ENCODE measurements around the gene TWIST2.

The TWIST2 gene

DNA sequence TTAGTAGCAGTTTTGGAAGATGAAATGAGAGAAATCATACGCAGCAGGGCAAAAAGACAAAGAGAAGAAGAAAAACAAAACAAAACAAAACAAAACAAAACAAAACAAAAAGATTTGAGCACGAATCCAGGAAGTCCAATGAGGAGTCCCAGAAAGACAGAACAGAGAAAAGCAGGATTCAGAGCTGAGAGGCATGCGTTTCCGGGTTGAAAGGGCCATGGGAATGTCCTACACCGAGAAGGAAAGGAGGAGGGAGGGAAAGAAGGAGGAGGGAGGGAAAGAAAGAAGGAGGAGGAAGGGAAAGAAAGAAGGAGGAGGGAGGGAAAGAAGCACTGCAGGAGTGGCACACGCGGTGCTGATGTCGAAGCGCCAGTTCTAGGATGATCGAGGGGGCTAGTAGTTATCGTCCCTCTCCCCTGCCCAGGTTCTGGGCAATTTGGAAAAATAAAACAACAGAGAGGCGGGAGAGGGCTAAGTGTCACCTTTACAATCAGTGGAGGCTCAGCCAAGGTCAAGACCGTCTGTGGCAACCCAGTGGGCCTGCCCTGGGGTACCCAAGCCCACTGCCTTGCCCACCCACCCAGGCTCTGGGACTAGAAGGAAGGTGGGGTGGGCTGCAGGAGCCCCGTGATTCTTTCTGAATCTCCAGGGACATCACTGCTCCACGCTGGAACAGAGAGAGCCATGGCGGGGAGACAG is 68.4 kb downstream of the TWIST2 start:
- no peak for DNase-seq (ENCODE audit: low read depth in 1 of 2, low spot score in 1 of 2)

DNA sequence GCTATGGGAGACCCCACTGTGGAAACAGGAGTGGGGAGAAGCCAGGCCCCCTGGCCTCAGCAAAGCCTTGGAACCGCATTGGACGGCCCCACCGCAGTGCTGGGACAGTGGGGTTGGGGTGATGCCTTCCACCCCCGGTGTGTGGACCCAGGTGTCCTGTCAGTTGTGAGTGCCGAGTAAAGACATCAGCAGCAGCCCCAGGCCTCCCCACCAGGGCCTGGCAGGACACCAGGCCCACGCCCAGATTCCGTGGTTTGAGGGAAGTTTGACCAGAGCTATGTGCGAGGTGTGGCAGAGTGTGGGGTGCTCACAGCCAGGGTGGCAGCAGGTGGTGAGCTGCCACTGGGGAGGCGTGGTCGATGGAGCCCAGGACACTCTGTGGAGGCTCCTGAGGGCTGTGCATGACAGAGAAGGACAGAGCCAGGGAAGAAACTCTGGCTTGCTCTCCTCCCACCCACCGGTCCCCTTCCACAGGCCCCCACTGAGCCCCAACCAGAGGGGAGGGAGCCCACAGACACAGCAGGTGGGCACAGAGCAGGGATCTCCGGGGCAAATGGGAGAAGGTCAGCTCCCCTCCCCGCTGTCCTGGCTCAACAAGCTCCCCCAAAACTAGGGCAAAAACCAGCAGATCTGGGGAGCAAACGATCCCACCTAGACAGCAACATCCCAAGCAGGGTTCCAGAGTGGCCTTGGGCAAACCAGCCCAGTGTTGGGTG is 69.1 kb downstream of the TWIST2 start:
- DNase-seq (ENCODE audit: low read depth in 1 of 2, low spot score in 1 of 2) = no peak

DNA sequence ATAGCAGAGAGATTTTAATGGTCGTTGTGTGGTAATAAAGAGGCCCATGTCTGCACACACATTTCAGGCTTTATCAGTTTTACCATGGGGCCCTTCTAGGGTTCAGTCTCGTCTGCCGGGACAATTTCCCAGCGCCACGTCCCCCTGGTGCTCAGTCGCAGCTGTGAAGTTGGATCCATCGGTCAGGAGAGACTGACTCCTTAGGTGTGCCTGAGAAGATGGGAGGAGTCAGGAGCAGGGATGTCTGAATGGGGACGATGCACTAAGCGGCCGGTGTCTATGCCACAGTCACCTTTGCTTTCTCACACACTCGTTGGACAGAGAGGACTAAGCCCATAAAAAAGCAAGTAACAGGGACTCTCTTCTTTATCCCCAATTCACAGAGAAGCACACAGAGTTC is 71.4 kb downstream of the TWIST2 start:
- no peak for DNase-seq (ENCODE audit: low read depth in 1 of 2, low spot score in 1 of 2)

DNA sequence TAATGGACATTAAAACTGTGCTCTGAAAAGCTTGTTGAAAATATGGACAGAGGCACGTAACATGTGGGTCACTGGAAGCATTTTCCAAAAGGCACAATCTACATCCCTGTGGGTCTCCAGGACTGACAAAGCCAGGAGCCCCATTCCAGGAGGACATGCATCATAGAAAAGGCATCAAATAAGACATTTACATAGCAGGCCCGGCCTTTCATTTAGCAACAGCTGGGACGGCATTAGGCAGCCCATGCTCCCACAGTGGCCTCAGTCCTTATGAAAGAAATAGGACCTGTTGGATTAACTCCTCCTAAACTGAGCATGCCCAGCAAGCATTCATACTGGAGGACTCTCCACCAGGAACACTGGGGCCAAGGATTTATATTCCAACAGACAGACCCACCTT is 72.2 kb downstream of the TWIST2 start:
- DNase-seq (ENCODE audit: low read depth in 1 of 2, low spot score in 1 of 2) = no peak

DNA sequence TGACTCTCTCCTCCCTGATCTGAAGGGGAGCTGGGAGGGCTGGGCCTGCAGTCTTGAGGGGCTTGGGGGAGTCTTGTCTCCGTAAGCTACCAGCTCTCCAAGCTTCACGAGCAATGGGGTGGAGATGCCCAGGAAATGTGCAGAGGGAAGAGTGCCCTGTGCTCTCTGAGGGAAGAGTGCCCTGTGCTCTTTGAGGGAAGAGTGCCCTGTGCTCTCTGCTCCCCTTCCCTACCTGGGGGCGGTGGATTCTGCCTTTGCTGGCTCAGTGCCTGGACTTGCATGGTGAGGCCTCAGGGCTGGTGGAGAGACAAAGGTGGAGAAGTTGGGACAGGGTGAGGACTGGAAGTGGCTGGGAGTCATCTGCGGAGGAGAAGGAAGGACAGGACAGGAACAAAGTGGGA is 72.7 kb downstream of the TWIST2 start:
- DNase-seq (ENCODE audit: low read depth in 1 of 2, low spot score in 1 of 2) = no peak

DNA sequence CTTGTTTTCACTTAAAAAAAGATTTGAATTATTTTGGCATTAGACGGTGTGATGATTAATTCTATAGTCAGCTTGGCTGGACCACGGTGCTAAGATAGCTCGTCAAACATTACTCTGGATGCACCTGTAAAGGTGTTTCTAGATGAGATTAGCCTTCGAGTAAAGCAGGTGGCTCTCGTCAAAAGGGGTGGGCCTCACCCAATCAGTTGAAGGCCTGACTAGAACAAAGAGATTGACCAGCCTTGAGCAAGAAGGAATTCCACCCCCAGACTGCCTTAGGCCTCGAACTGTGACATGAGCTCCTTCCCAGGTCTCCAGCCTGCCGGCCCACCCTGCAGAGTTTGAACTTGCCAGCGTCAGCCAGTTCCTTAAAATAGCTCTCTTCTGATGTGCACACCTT is 73.4 kb downstream of the TWIST2 start:
- no peak for DNase-seq (ENCODE audit: low read depth in 1 of 2, low spot score in 1 of 2)

DNA sequence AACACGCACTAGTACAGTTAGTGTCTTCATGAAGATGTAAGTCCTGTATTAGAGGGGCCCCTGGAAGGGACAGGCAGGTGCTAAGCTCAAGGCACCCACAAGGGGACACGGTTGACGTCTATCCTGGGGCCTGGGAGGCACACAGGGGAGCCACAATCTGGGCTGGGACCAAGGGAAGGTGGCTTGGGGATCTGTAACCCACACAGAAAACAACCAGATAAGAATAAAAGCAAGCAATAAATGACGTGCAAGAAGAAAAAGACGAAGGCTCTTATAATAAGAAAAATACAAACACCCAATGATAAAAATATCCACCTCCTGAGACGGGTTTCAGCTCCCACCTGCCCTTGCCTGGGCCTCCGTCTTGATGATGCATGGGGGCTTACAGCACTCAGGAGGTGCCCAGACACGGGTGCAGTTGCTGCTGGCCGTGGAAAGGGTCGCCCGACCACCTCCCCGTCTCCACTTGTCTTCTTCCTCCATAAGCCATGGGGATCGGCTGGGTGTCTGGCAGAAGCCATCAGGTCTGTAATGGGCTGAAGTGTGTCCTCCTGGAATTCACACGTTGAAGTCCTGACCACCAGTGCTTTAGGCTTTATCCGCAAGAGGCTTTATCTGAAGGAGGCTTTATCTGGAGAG is 73.9 kb downstream of the TWIST2 start:
- DNase-seq (ENCODE audit: low read depth in 1 of 2, low spot score in 1 of 2) = no peak

DNA sequence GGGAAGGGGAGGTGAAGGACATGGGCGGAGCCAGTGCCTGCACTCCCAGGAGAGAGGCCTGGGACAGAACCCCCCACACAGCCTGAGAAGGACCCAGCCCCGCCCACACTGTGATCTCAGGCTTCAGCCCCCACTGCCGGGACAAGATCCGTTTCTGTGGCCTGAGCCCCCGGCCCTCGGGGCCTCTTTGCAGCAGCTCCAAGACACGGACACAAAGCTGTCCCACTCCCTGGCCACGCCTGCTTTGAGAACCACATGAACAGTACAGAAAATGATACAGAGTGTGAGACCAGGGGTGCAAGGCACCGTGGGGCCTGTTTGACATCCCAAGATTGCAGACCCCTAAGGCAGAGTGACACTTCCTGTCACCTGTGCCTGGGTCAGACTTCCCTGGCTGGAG is 74.5 kb downstream of the TWIST2 start:
- no peak for DNase-seq (ENCODE audit: low read depth in 1 of 2, low spot score in 1 of 2)

DNA sequence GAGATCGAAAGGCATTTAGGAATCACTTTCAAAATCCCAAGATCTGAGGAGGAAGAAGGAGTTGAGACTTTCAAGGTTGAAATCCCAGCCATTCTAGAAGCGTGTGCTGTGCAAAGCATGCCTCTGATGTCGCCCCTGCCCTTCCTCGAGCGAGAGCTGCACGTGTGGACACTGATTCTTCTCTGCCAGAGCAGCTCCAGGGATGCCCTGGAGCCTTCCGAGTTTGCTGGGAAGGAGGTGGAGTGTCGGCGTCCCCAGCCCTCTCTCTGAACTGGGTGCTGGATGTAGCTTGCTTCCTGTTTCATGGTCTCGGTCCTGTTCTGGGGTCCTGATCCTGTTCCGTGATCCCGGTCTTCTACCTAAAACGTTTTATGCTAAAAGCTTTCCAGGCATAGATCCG is 76.1 kb downstream of the TWIST2 start:
- DNase-seq (ENCODE audit: low read depth in 1 of 2, low spot score in 1 of 2) = no peak

DNA sequence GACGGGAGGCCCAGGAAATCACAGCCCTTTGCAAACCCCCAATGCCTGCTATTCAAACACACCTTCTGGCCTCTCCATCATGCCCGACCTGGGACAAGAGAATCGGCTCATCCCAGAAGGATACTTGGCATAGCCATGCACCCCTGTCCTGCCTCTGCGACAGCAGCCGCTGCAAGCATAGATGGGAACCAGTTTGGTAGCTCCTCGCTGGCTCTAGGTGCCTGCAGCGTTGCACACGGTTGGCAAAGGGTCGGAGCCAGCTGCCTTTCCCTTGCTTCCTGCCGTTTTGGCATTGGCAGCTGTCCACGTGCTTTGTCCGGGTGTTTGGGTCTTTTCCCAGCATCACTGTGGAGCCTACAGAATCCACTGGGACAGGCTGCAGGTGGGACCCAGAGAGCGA is 76.9 kb downstream of the TWIST2 start:
- DNase-seq (ENCODE audit: low read depth in 1 of 2, low spot score in 1 of 2) = no peak

DNA sequence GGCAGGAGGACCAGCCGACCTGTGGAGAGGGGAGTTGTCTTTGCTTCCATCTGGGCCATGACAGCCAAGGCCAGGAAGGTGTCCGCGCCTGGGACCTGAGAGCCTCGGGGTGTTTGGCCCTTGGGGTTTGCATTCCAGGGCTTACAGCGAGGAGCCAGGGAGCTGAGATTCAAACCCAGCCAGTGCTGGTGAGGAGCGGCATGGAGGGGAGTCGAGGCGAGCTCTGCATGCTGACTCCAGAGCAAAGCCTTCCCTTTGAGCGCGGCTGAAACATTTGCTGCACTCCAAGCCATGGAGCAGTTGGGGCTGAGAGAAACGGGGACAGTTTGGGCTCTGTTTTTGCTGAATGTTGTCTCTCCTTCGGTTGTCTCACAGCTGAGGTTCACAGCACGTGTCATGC is 77.4 kb downstream of the TWIST2 start:
- DNase-seq (ENCODE audit: low read depth in 1 of 2, low spot score in 1 of 2) = no peak

DNA sequence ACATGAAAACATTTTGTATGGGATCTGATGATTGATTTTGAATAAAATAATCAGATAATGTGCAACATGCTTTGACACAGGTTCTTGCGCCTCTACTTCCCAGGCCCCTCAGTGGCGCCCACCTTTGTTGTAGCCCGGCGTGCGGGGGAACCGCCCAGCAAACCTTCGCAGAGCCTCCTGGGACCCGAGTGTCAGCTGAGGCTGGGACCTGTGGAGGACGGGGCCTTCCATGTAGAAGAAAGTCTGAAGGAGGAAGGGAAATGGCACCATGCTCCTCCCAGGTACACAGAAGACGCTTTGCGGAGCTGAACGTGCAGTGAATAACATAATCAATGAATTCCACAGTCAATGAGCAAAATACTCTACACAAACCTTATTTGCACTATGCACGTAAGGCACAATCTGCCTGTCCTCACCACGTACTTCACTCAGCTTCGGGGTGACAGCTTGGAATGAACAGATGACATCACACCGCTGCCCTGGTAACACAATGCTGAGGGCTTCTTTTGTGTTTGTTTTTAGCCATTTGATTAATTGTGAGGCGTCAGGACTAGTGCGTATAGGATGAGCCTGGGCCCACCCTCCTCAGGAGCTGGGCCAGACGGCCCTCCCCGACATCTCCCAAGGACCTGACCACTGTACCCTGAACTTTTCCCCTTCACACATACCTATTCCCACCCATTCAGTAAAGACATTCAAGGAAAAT is 78.1 kb downstream of the TWIST2 start:
- no peak for DNase-seq (ENCODE audit: low read depth in 1 of 2, low spot score in 1 of 2)

DNA sequence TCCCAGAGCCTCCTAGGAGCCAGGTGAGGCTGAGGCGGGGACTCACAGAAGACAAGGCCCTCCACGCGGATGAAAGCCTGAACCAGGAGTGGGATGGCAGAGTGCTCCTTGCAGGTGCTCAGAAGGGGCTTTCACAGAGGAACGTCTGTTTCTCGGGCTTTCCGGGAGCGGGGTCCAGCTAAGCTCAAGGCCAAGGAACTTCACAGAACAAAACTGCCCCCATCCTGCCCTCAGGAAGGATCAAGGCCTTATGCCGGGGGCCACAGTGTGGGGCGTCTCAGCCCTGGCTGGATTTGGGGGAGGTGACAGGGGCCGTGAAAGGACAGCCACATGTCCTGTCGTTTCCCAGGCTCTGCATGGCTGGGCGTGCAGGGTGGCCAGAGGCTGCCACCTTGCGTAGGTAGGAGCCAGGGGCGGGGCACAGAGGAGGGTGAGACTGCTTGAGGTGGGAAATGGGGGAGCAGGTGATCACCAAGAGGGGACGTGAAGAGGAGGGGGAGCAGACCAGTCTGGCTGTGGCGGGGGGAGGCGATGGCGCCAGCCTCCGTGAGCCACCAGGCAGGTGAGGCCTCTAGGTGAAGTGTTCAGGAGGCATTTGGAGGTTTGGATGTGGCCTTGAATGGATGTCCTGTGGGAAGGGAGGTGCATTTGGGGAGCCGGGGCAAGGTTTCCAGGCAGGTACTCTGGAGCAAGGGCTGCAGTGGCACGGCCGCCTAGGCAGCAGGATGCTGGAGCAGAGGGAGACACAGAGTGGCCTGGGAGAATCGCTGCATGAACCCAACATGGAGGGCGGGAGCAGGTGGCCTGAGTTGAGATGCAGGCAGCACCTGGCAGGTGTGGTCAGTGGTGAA is 79.1 kb downstream of the TWIST2 start:
- no peak for DNase-seq (ENCODE audit: low read depth in 1 of 2, low spot score in 1 of 2)

DNA sequence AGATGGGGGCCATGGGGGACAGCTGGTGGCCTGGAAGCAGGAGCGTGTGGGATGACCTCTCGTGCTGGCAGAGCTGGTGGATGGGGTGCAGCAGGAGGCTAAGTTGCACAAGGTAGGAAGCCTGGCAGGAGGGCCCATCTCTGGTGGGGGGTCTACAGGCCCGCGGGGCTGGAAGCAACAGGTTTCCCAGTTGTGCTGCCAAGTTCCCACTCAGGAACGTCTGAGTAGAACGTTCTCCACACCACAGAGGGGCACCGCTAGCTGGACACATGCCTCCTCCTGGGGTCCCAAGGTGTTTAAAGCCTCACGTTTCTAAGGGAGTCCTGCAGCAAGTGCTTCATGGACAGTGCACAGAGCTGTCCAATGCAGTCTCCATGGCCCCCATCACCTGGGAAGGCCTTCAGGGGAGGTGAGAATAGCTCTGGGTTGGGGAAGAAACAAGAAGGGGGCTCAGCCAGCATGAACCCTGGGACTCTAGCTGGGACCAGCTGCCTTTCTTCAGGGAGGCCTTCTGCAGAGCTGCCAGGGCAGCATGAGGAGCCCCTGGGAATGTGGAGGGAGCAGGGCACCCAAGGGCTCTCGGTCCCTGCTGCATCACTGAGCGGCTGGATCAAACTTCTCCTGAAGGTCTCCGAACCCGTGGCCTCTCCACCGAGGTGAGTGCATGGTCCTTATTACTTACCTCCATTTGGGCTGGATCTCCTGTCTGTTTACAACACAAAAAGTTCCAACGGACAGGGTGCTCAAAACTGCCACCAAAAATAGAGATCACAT is 80.0 kb downstream of the TWIST2 start:
- DNase-seq (ENCODE audit: low read depth in 1 of 2, low spot score in 1 of 2) = no peak

DNA sequence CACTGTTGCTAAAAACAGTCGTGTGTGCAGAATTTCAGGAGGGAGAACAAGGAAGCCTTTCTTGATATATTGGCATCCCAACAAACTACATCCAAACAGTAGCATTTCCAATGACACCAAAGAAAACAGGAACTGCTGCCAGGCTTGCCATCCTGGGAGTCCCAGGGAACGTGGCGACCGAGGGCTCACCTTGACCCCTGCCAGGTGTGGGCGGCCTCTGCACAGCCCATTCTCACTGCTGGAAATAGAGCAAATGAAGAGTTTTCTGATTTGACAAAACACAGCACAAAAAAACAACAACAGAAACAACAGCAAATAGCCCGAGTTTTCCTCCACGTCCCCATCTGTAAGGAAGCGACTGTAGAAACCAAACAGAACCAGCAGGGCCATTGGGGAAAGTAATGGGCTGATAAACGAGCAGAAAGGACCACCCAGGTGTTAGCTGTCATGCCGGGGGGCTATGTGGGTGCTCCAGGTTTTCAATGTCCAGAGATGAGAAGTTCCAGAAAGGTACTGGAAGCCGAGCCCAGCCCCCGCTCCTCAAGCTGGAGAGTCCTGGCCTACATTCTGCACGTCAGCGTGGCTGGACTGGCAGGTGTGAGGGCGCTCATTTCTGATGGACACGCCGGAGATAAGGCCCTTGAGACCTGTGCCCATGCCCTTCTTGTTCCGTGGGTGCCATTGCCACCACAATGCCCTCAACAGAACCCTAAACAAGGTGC is 80.8 kb downstream of the TWIST2 start:
- no peak for DNase-seq (ENCODE audit: low read depth in 1 of 2, low spot score in 1 of 2)

DNA sequence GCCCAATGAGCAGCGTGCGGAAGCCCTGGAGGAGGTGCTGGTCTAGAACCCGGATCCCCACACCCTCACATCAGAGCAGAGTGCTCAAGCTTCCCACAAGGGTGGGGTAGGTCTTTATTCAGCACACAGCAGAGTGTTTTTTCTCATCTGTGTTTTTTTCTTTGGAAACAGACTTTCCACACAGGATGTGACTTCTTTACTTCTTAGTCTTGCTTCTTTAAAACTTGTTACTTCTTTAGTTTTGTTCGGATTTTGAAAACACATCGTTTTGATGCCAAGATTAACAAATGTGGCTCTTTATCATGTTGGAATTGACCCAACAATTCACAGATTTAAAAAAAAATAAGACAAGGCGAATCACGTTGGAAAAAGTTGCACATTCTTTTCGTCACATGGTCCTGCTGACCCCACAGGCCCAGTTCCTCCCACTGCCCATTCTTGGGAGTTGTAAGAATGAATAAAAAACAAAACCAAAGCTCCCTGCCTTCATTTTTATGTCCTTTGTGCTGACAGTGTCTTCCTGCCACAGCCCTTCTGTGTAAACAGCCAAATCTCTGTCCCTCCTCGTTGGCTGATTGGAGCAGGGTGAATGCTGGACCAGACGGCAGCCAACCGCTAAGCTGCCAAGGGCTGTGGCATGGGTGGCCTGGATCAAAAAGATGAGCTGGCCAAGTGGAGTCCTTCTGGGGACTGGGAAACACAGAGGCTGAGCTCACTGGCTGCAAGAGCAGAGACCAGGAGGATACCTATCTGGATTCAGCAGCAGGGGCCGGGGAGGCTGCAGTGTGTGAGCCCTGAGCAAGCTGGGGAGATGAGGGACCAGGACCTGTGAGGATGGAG is 81.6 kb downstream of the TWIST2 start:
- DNase-seq (ENCODE audit: low read depth in 1 of 2, low spot score in 1 of 2) = no peak

DNA sequence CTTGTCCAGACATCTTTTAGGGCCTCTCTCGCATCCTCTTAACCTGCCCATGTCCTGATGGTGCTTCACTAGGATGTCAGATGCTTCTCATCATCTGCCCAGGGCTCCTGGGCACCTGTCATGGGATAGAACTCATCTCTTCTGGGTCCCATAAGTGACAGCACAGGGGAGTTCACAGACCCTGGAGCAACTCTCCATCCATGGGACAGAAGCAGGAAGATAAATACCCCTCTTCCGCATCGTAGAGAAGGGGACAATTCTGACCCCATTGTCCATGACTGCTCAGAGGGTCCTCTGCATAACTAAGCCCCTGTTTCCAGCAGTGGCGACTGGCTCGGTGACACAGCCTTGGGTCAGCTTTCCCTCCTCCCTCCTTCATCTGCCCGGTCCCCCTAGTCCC is 82.3 kb downstream of the TWIST2 start:
- no peak for DNase-seq (ENCODE audit: low read depth in 1 of 2, low spot score in 1 of 2)

DNA sequence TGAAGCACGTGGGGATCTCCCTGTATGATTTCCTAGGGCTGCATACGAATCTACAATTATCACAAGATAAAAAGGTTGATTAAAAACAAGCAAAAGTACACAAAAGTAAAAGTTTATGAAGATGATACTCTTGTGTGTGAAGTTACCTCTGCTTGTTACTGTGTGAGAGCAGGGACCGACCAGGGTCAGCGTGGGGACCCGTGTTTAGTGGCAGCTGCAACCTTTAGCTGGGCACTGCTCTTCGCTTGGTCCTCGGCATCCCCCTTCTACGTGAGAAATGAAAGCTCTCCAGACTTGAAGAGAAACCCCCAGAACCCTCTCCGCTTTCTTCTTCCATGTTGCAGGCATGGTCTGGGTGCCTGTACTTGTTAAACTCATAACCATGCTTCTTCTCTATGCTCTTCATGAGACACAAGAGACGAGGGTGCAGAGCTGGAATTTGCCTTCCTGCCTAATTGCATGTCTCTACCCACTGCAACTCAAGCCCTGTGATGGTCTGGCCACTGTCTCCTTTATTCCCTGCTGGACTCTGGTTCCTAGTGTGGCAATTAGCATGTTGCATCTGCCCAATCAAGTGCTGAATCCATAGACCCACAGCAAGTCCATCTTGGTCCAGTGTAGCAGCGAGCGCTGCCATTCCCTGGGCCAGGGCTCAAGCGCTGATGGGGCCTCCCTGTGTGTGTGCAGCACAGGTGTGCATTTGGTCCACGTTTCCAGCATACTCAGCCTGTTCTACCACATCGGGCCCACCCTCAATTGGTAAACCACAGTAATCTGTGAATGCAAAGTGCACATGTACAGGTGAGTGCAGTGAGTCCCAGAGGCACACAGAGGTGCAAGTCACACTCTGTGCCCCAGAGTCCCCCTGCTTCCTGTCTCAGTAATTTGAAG is 88.5 kb downstream of the TWIST2 start:
- no peak for DNase-seq (ENCODE audit: low read depth in 1 of 2, low spot score in 1 of 2)

Measured in stimulated activated CD4-positive, alpha-beta T cell treated with anti-CD3 and anti-CD28 coated beads, Interleukin-15, amount 100 ng/mL, for 1 hour (primary cell).